GM21528 (cell line): ENCODE data around the gene CALY.
"Not testable (repeated sequence)": the region's sequence is repeated elsewhere in the genome, so short reads cannot be mapped to it uniquely, and the experiment has no call there.

Source experiments
- ATAC-seq: cut with Tn5 transposase; IDR thresholded peaks from one replicate; pipeline ENCODE4 v1.9.1; 2021; ENCODE audit warnings: mild to moderate bottlenecking, moderate library complexity; ENCODE audit not compliant: unreplicated experiment, low FRiP score

CALY gene

GRCh38 chr10:133367461-133367860 is 30.8 kb upstream of the CALY start:
- not testable (repeated sequence) for ATAC-seq

GRCh38 chr10:133366751-133367150 is 30.1 kb upstream of the CALY start:
- ATAC-seq = no peak

- no peak for ATAC-seq
These were observed 29.4 kb upstream of the CALY start for GRCh38 chr10:133366130-133366478.

- ATAC-seq = no peak
These were observed 28.9 kb upstream of the CALY start for GRCh38 chr10:133365461-133366129.

DNA sequence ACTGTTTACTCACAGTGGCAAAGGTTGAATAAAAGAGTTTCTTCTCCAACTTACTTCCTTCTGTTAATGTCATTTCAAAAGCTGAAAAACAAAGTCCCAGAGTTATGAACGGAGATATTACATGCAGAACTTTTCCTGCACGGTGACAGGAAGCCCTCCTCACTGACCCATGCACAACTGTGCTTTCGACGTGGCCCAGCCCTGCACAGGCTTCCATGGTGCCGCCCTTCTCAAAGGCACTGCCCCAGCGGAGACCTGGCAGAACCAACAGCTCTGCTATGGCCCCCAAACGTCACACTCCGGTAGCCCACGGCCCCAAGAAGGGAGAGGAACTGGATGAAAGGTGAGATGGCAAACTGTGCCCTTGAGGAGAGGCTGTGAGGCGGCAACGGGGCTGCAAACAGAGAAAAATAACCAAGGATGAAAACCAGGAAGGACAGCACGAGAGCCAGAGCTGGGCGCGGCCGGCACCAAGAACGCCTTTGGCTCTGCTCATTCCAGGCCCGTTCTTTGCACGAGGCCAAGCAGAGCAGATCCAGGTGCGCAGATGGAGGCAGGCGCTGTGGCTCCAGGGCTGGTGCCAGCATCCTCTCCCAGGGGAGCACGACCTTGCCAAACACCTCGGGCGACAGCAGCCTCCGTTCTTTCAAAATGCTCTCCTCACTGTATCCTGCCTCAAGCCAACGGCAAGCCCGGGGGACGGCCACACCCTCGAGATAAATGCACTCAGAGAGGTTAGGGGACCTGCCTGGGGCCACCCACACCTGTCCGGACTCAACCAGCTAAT is 28.1 kb upstream of the CALY start:
- ATAC-seq = no peak

DNA sequence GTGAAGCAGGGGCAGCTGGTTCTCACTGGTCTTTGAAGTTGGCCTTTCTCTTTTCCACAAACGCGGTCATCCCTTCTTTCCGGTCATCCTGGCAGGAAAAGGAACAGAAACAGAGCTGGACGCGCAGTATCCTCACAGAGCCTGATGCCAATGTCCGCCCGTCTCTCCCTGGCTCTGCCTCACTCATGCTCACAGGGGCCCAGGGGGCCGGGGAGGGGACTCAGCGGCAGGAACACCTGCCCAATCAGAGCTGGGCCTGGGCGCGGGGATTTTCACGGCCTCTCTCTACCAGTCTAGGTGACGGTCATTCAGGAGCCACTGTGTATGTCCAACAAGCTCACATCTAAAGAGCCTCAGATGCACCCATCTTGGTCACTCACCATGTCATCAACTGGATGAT is 26.1 kb upstream of the CALY start:
- no peak for ATAC-seq

GRCh38 chr10:133361773-133362441 is 25.2 kb upstream of the CALY start:
- no peak for ATAC-seq

GRCh38 chr10:133361227-133361626 is 24.5 kb upstream of the CALY start:
- no peak for ATAC-seq

GRCh38 chr10:133359972-133360610 is 23.4 kb upstream of the CALY start:
- no peak for ATAC-seq

- ATAC-seq = no peak
These were observed 22.9 kb upstream of the CALY start for GRCh38 chr10:133359554-133359971.

DNA sequence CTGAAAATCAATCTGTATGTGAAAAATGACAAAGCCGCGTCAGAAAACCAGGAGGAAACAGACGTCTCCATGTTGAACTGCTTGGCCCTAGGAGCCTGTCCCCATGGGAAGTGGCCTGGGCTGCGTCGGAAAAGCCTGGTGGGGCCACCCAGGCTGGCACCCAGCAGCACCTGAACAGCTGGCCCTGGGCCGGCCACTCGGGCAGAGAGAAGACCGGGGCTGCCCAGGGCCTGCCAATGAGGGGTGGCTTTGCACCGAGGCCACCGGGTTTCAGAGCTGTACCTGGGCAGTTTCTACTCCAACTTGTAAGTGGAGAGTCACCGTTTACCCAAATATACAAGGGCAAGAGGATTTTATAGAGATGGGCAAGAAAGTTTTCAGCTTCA is 22.2 kb upstream of the CALY start:
- ATAC-seq = no peak

- no peak for ATAC-seq
These were observed 21.6 kb upstream of the CALY start for GRCh38 chr10:133358162-133358924.

DNA sequence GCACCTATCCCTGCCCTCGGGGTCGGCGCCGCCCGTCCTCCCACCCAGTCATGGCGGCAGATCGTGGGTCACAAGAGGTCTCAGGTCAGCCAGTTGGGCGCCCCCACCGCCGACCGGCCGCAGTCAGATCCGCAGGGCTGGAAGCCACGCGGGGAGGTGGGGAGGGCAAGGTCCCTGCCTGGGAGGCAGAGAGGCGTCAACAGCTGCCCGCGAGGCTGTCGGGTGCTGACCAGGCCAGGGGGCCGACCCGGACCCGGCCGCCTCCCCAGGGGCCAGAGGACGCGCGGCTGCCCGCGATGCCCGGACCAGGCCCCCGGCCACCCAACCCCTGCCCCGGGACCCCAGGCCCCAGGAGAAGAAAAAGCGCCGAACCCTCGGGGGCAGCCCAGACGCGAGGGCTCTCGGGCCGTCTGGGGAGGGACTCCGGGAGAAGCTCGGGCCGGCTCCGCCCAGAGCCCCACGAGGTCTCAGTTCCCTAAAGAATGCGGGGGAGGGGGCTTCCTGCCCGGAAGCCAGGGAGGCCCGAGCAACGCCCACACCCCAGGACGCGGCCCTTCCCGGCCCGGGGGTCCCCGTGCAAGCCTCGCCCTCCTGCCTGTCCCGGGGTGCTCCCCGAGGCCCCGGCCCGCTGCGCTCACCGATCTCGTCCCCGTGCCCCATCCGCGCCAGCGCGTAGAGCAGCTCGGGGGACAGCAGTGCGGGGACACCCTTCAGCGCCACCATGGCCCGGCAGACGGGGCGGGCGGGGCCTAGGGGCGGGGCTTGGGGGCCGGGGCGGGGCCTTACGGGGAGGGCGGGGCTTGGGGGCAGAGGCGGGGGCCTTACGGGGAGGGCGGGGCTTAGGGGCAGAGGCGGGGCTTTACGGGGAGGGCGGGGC is 20.8 kb upstream of the CALY start, which contains the start of gene FUOM:
FUOM (minus strand) TSS at position 735 of the 877 bp plus-strand sequence; CDS start at position 723, 12 bp downstream.
- ATAC-seq = peak; percentile 84

GRCh38 chr10:133356549-133357284 is 20.0 kb upstream of the CALY start:
- ATAC-seq = no peak

GRCh38 chr10:133355991-133356390 is 19.3 kb upstream of the CALY start:
- ATAC-seq = no peak

DNA sequence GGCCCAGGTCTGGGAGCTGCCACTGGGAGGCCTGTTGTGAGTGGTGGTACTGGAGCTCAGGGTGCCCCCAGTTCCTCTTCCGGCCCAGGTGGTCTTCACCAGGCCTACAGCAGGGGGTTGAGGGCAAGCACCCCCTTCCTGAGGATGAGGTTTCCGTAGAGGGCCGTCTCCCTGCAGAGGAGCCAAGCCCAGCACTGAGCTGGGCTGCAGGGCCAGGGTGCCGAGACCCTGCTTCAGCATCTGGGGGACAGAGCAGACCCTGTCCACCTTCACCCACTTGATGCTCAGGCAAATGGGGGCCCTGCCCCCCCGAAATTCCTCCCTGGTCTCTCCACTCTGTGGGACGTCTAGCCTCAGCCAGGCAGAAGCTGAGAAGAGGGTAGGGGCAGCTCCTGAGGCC is 18.6 kb upstream of the CALY start:
- ATAC-seq = no peak

GRCh38 chr10:133354672-133355240 is 18.1 kb upstream of the CALY start:
- no peak for ATAC-seq

DNA sequence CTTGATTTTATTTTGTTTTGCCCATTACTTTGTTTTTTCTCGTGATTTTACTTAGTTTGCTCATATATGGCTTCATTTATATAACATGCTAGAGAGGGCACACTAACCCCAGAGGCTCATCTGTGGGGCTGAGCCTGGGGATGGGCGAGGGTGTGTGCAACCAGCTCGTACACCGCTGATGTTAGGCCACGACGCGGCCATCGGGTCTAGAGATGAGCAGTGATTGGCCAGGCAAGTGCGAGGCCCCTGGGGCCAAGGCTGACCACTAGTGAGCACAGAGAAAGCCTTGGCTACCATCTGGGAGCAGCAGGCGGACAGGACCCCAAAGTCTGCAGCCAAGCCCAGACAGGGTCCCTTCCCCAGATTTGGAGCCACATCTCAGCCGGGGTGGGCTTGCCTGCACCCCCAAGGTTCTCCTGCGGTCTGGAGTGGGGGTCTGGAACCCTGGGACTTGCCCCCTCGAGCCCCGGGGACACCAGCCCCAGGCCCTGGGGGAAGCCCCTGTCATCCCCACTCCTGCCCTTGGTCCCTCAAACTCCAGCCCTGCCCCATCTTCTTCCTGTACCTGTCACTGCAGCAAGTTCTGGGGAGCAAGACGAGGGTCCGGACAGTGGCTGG is 17.4 kb upstream of the CALY start:
- no peak for ATAC-seq
